Cerebellar cortex (tissue), 1 donor: ENCODE results near the gene PHF12.
"Not testable (repeated sequence)": the region's sequence is repeated elsewhere in the genome, so short reads cannot be mapped to it uniquely, and the experiment has no call there.

Experiments used
- DNase-seq: peaks from one replicate; pipeline ENCODE4 v3.0.0-alpha.2; 2015; ENCODE audit warnings: low spot score

The PHF12 gene

DNA sequence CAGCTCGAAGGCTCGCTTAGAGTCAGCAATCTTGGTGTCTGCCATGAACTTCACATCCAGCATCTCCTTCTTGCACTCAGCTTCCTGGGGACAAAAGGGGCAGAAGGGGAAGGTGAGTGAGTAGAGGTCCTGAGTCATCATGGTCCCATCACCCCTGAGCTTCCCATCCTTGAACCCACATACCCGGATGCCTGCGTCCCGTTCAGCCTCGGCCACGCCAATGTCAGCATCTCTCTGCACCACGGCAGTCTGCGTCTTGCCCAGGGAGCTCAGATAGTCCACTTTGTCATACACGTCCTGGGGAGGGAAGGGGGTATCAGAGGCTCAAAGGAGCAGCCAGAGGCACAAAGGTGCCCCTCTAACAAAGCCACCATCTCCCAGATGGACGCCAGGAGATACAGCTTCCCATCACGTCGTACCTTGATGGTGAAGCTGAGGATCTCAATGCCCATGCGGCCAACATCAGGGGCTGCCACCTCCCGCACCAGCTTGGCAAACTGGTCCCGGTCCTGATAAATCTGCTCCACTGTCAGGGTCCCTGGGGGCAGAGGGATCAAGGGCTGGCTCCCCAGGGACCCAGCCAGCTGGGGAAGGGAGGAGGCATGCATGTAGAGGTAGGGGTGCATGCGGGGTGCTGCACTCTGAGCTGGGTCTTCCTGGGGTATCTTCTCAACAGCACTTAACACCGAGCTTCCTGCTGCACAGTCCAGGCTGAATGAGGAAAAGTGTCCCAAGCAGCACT, 69.0 kb downstream of the PHF12 start:
- DNase-seq: no peak

DNA sequence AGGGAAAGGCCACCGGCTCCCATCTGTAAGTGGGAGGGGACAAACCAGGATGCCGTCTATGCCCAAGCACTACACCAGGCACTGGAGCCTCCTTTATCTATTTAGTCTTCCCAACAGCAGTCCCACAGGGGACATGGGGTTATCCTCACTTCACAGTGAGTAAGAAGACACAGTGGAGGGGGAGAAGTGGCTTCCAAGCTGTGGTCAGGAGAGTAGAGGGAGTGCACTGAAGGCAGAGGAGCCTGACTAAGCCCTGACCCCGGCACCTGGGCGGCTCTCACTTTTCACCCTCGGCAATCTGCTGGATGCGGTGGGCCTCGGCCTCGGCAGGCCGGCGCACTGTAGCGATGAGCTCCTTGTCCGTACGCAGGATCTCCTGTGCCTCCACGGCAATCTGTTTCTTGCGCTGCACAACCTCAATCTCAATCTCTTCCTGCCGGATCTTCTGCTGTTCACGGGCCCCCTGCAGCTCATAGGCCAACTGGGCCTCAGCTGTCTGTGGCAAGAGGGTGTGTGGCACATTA, 69.7 kb downstream of the PHF12 start:
- DNase-seq: no peak

DNA sequence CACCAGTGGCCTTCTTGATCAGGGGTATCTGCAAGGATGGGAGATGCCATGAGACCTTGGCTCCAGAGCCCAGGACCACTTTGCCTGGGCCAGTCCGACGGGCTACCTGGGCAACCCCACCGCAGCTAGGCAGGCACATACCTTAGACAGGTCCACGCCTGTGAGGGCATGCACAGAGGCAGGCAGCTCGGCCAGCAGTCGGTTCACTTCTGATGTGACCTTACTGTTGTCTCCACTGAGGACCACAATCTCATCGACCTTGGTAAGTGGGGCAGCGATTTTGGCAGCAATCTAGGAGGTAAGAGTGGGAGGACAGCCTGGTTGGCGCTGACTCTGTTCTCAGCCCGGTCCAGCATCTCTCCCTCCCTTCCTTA, 70.8 kb downstream of the PHF12 start:
- no peak for DNase-seq

DNA sequence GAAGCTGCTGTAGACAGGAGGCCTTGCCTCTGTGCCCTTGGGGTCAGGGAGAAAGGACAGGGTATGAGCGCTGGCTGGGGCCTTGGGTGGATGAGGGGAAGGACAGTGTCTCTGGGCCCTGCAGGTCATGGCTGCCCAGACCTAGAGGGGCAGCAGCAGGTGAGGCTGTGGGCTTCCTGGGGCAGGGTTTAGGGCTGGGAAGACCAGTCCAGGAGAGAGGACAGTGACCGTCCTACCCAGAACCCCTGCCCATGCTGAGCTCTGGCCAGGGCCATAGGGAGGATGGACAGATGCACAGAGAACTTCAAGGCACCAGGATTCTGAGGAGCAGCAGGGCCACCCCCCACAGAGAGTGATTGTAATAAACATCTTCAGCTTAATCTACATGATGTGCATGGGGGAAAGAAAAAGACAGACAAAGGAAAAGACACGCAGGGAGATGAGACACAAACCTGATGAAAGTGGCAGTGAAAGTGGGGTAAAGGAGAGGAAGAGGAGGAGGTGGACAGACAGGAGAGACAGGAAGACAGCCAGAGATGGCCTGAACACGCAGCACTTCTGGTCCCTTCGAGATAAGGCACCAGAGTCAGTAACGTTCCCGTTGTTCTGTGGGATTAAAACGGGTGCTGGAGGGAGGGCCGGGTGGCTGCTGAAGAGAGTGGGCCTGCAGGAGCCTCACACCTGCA, 71.3 kb downstream of the PHF12 start:
- no peak for DNase-seq

DNA sequence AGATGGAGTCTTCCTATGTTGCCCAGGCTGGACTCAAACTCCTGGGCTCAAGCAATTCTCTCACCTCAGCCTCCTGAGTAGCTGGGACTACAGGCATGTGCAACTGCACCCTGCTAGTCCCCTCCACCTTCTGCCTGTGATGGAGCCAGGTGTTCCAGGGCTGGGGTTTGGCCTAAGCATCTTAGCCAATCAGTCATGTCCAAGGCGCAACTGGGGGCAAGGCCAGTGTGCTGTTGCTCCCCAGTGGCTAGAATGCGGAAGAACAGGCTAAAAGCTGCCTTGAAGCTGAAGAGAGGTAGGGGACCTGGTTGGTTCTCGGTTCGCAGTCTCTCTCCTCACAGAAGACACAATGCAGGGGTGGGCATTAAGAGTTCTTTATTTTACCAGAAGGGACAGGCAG, 72.3 kb downstream of the PHF12 start:
- DNase-seq: peak; percentile 51

DNA sequence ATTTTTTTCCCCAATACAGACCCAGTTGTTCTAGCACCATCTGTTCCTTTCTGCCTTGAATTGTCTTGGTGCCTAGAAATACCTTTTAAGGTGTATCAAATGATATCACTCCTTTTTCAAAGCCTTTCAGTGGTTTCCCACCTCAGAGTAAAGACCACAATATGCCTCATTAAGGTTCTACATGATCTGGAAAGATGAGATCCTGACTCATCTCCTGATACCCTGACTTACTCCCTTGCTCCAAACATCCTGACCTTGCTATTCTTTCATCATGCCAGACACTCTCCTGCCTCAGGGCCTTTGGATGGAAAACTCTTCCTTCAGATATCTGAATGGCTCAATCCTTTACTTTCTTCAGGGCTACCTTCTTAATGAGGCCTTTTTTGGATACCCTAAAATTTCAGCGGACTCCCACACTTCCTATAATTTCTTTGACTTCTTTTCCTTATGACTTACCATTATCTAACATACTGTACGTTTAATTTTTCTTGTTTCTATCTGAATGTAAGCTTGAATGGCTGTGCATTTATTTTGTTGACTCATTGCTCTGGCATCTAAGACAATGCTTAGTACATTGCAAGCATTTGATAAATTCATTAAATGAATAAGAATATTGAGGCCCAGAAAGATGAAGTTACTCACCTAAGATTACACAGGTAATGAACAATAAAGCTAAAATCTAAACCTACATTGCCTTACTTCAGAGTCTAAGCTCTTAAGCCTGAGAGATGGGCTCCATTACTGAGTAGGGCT, 73.0 kb downstream of the PHF12 start:
- DNase-seq: no peak

DNA sequence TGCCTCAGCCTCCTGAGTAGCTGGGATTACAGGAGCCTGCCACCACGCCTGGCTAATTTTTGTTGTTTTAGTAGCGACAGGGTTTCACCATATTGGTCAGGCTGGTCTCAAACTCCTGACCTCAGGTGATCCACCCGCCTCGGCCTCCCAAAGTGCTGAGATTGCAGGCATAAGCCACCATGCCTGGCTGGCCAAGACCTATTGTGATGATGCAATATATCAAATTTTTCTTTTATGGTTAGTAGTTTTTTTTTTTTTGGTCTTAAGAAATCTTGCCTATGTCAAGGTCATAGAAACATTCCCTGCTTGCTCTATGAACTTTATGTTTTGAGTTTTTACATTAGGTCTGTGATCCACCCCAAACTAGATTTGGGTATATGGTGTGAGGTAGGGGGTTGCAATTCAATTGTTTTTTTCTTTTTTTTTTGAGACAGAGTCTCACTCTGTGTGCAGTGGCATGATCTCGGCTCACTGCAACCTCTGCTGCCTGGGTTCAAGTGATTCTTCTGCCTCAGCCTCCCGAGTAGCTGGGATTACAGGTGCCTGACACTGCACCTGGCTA, 74.1 kb downstream of the PHF12 start:
- DNase-seq: not testable (repeated sequence)

DNA sequence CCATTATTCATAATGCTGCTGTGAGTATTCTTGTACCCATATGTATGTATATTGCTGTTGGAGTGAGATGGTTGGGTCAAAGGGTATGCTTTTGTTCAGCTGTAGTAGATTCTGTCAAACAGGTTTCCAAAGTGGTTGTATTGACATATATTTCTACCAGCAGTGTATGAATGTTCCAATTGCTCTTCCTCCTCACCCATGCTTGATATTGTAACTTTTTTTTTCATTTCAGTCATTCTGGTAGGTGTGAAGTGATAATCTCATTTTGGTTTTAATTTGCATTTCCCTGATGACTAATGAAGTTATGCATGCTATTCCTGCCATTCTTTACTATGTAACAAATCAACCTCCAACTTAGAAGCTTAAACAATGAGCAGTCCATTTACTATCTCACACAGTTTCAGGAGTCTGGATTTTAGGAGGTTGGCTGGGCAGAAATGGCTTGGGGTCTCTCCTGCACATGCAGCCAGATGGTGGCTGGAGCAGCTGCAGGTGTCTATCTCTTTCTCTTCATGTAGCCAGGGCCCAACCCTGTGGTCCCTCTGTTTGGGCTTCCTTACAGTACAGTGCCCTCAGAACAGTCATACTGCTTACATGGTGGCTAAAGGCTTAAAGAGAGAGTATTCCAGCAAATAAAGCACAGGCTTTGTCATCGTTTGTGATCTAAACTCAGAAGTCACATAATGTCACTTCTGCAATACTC, 75.3 kb downstream of the PHF12 start:
- DNase-seq: no peak

DNA sequence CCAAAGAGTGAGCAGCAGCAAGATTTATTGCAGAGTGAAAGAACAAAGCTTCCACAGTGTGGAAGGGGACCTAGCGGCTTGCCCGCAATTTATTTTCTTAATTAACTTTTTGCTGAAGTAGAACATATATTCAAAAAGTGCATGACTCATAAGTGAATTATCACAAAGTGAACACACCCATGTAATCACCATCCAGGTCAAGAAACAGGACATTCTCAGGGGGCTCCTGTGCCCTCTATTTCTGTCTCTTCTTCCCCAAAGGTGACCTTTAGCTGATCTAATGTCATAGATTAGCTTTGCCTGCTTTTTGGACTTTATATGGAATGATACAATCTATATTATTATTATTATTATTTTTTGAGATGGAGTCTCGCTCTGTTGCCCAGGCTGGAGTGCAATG, 76.6 kb downstream of the PHF12 start:
- no peak for DNase-seq

DNA sequence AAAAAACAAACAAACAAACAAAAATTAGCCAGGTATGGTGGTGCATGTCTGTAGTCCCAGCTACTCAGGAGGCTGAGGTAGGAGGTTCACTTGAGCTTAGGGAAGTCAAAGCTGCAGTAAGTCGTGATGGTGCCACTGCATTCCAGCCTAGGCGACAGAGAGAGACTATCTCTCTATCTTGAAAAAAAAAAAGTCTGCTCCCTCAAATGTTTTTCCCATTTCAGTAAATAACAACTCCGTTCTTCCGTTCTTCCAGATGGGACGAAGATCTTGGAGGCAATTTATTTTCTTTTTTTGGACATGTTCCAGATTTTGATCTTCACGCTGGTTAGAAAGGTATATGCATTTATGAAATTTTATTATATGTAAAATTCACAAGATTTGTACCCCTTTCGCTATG, 77.5 kb downstream of the PHF12 start:
- no peak for DNase-seq

DNA sequence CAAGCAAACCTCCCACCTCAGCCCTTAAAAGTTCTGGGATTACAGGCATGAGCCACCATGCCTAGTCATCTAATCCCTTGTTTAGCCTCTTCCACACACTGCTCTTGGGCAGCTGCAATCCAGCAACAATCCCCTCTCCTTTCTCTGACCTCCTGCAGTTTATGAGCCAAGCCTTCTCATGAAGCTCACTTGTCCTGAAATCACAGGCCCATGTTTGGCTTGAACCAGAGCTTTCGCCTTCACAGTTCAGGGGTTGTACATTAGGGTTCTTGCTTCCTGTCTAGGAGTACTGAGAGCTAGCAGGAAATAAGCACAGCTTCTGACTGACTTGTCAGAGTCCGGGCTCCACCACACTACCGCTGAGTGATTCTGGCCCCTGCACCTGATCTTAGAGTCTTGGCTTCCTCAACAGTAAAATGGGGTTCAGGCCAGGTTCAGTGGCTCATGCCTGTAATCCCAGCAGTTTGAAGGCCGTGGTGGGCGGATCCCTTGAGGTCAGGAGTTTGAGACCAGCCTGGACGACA, 80.2 kb downstream of the PHF12 start:
- no peak for DNase-seq

DNA sequence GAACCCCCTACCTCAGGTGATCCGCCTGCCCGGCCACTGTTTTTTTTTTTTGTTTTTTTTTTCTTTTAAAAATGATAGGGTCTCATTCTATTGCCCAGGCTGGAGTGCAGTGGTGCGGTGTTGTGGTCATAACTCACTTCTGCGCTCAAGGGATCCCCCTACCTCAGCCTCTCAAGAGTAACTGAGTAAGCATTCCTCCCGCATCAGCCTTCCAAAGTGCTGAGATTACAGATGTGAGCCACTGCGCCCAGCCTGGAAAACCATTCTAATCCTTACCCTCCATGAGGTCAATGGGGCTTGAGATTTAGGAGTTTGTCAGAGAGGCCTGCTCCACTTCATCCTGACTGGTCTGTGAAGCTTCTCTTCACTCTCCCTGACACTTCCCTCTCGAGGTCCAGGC, 84.0 kb downstream of the PHF12 start:
- no peak for DNase-seq

DNA sequence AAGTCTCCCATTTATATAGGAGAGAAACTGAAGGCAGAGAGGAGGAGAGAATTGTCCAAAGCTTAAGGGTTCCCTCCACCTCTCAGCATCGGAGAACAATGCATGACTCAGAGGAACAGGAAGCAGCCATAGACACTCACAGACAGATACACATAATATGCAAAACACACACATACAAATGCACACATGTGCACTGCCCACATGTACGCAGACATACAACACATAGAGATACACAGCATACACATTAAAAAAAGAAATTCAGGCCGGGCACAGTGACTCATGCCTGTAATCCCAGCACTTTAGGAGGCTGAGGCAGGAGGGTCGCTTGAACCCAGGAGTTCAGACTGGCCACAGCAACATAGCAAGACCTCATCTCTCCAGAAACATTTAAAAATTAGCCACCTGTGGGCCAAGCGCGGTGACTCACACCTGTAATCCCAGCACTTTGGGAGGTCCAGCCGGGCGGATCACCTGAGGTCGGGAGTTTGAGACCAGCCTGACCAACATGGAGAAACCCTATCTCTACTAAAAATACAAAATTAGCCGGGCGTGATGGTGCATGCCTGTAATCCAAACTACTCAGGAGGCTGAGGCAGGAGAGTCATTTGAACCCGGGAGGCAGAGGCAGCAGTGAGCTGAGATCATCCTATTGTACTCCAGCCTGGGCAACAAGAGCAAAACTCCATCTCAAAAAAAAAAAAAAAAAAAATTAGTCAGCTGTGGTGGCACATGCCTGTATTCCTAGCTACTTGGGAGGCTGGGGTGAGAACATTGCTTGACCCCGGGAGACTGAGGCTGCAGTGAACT, 85.2 kb downstream of the PHF12 start:
- DNase-seq: no peak

DNA sequence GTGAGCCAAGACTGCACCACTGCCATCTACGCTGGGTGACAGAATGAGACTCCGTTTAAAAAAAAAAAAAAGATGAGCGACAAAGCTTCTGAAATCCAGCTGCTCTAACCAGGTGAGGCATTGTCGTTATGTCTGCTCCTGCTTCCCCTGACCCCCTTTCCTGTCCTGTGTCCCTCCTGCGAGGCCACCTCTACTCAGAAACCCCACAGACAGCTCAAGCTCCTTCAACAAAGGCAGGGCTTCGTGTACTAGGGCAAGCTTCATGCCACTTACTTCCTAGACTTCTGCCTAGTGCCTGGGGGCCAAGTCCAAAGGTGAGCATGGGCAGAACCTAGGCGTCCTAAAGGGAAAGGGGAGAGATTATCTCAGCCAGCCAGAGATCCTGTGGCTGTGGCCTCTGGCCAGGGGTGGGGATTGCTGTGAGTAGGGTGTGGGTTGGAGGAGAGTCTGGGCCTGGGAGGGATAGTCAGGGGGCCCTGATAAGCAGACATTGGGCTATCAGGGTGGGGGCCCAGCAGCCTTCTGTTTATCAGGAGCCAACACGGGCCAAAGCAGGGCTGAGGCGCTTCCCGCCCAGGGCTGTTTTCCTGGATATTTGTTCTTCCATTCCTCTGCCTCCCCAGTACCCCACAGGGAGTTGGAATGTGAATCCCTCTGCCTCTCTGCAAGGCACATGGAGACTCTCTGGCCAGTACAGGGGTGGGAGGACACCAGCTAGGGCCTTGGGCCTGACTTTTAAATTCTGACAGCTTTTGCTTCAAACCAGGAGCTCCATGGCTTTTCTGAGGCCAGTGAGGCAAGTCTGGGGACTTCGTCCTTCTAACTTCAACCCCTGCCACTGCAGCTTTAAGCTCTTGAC, 86.1 kb downstream of the PHF12 start:
- DNase-seq: no peak

DNA sequence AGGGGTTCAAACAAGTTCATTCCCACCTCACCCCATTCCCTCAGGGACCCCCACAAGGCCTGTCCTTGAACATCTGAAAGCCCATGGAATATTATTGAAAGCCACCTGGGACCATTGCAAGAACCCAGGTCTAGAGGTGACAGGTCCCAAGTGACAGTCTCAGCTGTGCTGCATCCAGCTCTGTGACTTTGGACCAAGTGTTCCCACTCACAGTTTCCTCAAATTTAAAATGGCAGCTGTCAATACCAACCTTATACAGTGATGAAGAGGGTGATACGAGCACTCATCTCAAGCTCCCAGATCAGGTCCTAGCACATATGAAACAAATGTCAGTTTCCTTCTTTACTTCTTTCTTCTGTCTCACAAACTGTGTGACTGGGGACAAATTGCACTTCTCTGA, 87.4 kb downstream of the PHF12 start:
- DNase-seq: no peak

DNA sequence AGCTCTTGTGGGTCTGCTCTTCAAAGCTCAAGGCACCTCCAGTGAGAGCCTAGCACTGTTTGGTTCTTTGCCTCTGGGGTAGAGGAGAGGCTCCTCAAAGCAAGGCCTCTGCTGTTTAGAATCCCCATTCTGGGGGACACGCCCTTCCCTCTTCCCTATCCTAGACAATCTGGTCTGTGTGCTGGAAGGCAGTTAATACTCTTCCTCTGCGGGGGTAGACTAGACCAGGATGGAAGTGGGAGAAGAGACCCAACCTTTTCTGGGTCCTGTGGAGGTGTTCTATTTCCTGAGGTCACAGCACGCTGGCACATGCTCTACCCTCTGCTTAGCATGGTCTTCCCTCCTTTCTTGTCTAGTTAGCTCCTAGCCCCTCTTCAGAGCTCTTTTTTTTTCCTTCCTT, 88.8 kb downstream of the PHF12 start:
- no peak for DNase-seq

DNA sequence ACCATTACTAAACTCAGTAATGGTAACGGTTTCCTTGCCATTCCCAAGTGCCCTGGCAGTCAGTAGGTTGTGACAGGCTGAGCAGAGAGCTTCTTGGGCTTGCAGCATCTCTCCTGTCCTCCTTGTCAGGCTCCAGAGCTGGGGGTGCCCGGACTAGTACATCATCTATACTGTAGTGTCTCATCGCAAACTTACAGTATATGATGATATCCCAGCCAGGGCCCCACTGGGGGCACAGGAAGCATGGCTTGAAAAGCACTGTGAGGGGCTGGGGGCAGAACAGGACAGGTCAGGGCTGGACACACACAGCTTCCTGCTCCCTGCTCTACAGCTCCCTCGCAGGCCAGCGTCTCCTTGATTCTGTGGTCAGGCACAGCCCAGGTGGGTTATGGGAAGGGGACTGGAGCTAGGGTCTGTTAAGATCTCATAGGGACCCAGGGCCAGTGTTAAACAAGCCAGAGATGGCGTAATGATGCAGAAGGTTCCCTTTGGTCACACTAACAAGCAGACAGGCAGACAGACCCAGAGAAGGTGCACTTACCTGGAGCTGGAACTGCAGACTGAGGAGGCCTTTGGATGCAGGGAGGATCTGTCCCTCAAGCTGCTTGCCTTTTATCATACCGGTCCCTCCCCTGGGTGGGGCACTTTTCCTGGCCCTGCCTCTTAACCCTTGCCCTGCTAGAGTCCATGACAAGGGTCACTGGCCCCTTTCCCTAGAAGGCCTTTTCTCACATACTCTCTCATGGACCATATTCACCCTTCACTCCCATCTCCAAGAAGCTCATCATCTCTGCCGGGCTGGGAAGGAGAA, 89.7 kb downstream of the PHF12 start:
- DNase-seq: no peak

DNA sequence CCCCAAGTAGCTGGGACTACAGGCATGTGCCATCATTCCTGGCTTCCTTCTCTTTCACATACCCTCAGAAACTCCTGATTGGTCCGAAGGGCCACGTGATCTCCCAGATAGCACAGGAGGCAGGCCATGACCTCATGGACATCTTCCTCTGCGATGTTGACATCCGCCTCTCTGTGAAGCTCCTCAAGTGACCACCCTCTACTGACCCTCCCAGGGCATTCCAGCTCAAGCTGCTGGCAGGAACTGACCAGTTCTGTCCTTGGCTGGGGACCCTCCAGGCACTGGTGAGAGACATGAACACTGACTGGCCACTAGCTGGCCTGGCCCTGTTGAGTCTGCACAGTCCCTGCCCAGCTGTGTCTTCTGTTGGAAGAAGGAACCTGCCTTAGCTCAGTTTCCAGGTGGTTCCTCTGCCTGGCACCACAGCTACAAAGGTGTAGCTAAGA, 90.9 kb downstream of the PHF12 start:
- no peak for DNase-seq

DNA sequence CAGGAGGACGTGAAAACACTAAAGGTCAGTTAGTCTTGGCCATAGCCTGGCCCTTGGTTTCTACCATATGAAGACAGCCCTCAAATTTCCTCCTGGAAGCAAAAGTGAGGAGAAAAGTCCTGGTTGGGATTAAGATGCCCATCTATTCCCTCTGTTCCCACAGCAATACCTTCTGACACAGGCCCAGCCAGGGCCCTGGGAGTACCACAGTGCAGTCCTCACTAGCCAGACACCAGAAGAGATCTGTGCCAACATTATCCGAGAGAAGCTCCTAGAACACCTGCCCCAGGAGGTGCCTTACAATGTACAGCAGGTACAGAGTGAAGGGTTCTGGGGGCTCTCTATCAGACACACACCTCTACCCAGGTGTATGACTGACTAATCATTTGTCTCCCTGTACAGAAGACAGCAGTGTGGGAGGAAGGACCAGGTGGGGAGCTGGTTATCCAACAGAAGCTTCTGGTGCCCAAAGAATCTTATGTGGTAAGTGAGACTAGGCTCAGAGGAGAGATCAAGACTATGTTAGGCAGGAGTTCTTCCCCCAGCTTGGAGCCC, 92.4 kb downstream of the PHF12 start:
- DNase-seq: no peak
